AG04450 (cell line): ENCODE data around the gene MEI4. TPM values are rescaled to one million over a fixed set of nuclear protein-coding genes. Genes with fewer than 3 reads are reported as not detected.

Source experiments
- CTCF ChIA-PET: fragments of 300-600, 350-600 bp; formaldehyde crosslinking; extraction: SDS; loops from one replicate; lab custom pipeline; 2022; ENCODE audit warnings: antibody characterized with exemption, inconsistent platforms; lab: Charles Lee
- POLR2A ChIA-PET: fragments of 350-600 bp; formaldehyde crosslinking; extraction: SDS; loops from one replicate; lab custom pipeline; 2021; ENCODE audit warnings: antibody characterized with exemption, inconsistent platforms; lab: Yijun Ruan, JAX
- DNase-seq: peaks from one replicate; pipeline ENCODE4 v3.0.0-alpha.2; 2011; ENCODE audit warnings: low read depth, low spot score
- H3K27ac ChIP-seq: one replicate; pipeline ENCODE4 v1.5.1; 2012; ENCODE audit warnings: low read depth, low read length, control low read depth
- H3K27me3 ChIP-seq: one replicate; pipeline ENCODE4 v1.6.0; 2012; ENCODE audit warnings: low read length; ENCODE audit not compliant: control insufficient read depth, insufficient read depth
- H3K4me3 ChIP-seq: 2 replicates; pipeline ENCODE4 v1.5.1; 2011; ENCODE audit warnings: mild to moderate bottlenecking, low read depth, low read length, control low read depth
- H3K9me3 ChIP-seq: 2 replicates; pipeline ENCODE4 v1.5.1; 2012; ENCODE audit warnings: low read length; ENCODE audit not compliant: control insufficient read depth, insufficient read depth
- CTCF ChIP-seq: IDR thresholded peaks from 2 replicates; pipeline ENCODE4 v1.5.1; 2011; ENCODE audit warnings: low read depth, low read length, control low read depth, inconsistent platforms
- polyA plus RNA-seq: library from polyadenylated mRNA; depleted of rRNA; stranded (reverse); fragments of >200 nt; gene quantifications from 2 replicates; pipeline ENCODE4 v1.2.3, GENCODE V29; 2011

MEI4 gene
- polyA plus RNA-seq, 1 experiment: not detected

- Histone ChIP-seq H3K4me3 (no peak overlapping the region), H3K9me3 (no peaks in the 10 kb centered on the region), H3K27ac (no peak overlapping the region), H3K27me3 (no peaks in the 10 kb centered on the region)
- ChIA-PET POLR2A (no interaction called here), CTCF (no interaction called here)
- TF ChIP-seq CTCF: no peak
- no peak for DNase-seq
These were observed 231.0 kb downstream of the MEI4 start for GRCh38 chr6:77883851-77884250.

- no peak for TF ChIP-seq CTCF
- H3K27ac ChIP-seq: no peak overlapping the region
- no peaks in the 10 kb centered on the region for H3K27me3 ChIP-seq
- DNase-seq: no peak
- POLR2A ChIA-PET: no interaction called here
- CTCF ChIA-PET: no interaction called here
- H3K4me3 ChIP-seq: no peak overlapping the region
- peaks cover 17% of the 10 kb centered on the region; the same call in 1 of the 2 replicates for H3K9me3 ChIP-seq
These were observed 240.6 kb downstream of the MEI4 start for GRCh38 chr6:77893391-77893790.

GRCh38 chr6:77906070-77906469 lies 253.2 kb downstream of the MEI4 start:
- H3K9me3 ChIP-seq: peaks cover 3% of the 10 kb centered on the region; the same call in 1 of the 2 replicates
- ChIA-PET CTCF (no interaction called here), POLR2A (no interaction called here)
- no peak overlapping the region for H3K4me3 ChIP-seq
- no peak overlapping the region for H3K27ac ChIP-seq
- no peak for DNase-seq
- no peak for TF ChIP-seq CTCF
- H3K27me3 ChIP-seq: no peaks in the 10 kb centered on the region

DNA sequence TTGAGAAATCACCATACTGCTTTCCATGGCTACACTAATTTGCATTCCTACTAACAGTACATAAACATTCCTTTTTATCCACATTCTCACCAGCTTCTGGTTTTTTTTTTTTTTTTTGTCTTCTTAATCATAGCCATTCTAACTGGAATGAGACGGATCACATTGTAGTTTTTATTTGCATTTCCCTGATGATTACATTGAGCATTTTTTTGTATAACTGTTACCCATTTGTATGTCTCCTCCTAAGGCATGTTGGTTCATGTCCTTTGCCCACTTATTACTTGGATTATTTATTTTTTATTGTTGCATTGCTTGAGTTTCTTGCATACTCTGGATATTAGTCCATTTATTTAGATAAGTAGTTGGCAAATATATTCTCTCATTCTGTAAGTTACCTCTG lies 258.0 kb downstream of the MEI4 start:
- POLR2A ChIA-PET: no interaction called here
- no peaks in the 10 kb centered on the region for H3K27me3 ChIP-seq

DNA sequence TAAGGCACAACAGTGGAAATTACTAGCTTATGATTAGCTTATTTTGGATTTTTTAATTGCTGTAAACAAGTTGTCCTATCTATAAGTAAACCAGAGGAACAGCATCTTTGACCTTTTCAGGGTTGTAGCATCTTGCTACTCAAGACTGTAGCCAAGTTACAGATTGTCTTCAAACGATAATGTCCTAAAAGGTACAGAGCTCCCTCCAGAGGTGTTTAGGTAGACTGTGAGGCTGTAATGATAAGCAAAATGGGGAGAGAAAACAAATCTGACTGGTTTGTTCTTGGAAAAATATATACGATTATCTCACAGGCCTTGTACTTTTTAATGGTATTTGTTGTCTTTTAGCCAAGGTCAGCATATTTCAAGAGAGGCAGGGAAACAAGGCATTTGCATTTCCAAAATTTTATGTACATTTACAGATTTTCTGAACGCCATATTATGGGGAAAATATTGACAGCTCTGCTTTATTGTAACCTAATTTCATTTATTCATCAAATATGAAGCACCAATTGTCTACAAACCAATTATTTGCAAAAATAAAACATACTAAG lies 273.4 kb downstream of the MEI4 start:
- no peak overlapping the region for H3K27ac ChIP-seq
- no peak for TF ChIP-seq CTCF
- no peak overlapping the region for H3K4me3 ChIP-seq
- no peaks in the 10 kb centered on the region for H3K9me3 ChIP-seq
- CTCF ChIA-PET: no interaction called here
- no peak for DNase-seq
- no peaks in the 10 kb centered on the region for H3K27me3 ChIP-seq
- POLR2A ChIA-PET: no interaction called here

More for the DNA sequence above, 258.0 kb downstream of the MEI4 start:
- CTCF ChIA-PET: no interaction called here
- TF ChIP-seq CTCF: no peak
- no peak overlapping the region for H3K27ac ChIP-seq
- H3K4me3 ChIP-seq: no peak overlapping the region
- peaks cover 3% of the 10 kb centered on the region; the same call in 1 of the 2 replicates for H3K9me3 ChIP-seq
- no peak for DNase-seq
